8988T (cell line): ENCODE data around the gene KCNIP1.

Experiments used
- DNase-seq: peaks from one replicate; pipeline ENCODE4 v3.0.0; 2011

KCNIP1 gene

GRCh38 chr5:170503990-170504596, at the start of gene KCNIP1:
Gene KCNIP1, plus strand, starts transcription at chr5:170504020.
- no peak for DNase-seq

DNA sequence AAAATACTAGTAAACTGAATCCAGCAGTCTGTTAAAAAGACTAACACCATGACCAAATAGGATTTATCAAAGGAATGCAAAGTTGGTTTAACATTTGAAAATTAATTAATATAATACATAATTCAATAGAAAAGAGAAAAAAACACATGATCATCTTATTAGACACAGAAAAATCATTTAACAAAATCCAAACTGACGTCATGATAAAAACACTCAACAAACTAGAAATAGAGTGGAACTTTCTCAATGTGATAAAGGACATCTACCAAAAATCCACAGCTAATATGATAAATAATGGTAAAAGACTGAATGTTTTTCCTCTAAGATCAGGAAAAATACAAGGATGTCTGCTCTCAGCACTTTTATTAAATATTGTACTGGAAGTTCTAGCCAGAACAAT, 40.4 kb upstream of the KCNIP1 start:
- DNase-seq = no peak

DNA sequence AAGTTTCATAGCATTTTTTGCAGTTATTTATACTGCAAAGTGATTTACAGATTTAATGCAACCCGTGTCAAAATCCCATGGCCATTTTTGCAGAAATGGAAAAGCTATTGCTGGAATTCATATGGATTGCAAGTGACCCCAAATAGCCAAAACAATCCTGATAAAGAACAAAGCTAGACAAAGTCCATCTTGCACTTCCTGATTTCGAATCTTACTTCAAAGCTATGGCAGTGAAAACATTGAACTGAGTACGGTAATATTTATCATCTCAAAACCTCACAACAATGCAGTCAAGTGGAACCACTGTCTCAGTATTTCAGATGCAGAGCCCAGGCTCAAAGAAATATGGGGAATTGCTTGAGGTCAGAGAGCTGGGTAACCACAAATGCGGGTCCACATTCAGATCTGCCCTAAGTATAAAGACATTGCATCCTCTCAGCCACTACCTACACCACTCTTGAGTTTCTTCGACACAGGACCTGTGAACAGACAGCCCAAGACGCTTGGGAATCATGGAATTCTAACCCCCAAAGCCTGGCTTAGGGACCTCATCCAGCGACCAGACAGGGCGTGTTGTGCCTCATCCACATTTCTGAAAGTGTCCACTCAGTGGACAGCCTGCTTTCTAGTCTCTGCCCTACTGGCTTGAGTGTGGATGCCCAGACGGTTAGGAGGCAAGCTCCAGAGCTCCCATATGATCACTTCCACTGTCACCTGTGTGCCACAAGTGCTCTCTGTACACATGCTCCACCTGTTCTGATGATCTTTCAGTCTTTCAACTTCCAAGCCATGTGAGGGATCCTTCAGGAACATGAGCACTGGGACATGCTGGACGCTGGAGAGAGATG, 39.3 kb upstream of the KCNIP1 start:
- no peak for DNase-seq

DNA sequence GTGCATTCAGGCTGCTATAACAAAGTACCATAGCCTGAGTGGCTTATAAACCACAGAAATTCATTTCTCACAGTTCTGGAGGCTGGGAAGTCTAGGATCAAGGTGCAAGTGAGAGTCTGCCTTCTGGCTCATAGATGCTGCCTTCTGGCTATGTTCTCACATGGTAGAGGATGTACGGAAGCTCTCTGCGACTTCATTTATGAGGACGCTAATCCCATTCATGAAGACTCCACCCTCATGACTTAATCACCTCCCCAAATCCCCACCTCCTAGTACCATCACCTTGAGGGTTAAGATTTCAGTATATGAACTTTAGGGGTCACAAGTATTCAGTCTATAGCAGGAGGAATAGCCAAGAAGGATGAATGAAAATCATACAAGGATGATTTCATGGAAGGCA, 37.3 kb upstream of the KCNIP1 start:
- no peak for DNase-seq

DNA sequence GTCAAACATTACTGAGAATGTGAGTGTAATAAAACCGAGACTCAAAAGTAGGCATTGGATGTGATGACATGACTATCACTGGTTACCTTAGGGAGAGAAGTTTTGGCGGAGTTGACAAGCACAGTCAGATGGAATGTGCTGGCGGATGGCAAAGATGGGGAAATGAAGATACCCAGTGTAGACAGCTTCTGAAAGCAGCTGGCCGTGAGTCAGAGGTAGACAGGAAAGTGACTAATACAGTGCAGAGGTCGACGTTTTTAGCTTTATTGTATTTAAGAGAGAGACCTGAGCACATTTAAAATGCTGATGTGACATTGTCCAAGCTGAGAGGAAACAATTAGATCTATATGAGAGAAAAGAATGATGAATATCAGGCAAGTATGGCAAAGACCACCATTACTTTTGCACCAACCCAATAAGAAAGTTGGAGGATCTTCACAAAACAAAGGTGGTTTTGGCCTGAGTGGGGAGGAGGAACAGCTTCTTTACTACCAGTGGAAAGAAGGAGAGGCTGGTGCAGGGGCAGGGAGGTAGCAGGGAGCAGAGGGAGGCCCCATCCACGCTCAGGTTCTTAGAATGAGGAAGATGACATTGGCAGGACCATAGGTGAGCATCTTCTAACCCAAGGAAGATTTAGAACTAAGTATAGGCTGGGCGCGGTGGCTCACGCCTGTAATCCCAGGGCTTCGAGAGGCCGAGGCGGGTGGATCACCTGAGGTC, 36.7 kb upstream of the KCNIP1 start:
- DNase-seq = peak; percentile 46

- DNase-seq = no peak
These were observed 35.1 kb upstream of the KCNIP1 start for GRCh38 chr5:170468633-170469285.

- DNase-seq = no peak
These were observed 34.4 kb upstream of the KCNIP1 start for GRCh38 chr5:170469414-170469813.

GRCh38 chr5:170470275-170470674, 33.5 kb upstream of the KCNIP1 start:
- DNase-seq = no peak

DNA sequence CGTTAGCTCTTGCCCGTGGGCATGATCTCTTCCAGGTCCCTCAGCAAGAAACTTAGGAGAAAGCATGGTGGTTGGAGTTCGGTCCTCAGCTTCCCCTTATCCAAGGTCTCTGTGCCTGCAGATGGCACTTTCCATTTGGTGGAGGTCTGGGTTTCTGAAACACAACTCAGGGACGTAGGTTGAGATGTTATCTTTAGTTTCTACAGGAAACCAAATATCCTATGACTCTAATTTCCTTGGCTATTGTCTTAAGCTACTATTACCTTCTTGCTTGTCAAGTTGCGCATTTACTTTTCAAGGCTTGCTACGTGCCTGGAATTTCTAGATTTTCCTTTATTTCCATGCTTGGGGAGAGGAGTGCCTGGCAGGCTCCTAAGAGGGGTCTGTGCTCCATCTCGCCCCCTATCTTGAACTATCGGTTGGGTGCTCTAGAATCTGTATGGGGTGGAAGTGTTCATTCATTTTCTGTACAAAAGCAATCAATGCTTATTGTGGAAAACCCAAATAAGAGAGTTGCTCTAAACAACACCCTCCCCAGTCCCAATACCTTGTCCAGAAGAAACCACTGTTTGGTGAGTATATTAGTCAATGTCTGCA, 32.9 kb upstream of the KCNIP1 start:
- DNase-seq = no peak

DNA sequence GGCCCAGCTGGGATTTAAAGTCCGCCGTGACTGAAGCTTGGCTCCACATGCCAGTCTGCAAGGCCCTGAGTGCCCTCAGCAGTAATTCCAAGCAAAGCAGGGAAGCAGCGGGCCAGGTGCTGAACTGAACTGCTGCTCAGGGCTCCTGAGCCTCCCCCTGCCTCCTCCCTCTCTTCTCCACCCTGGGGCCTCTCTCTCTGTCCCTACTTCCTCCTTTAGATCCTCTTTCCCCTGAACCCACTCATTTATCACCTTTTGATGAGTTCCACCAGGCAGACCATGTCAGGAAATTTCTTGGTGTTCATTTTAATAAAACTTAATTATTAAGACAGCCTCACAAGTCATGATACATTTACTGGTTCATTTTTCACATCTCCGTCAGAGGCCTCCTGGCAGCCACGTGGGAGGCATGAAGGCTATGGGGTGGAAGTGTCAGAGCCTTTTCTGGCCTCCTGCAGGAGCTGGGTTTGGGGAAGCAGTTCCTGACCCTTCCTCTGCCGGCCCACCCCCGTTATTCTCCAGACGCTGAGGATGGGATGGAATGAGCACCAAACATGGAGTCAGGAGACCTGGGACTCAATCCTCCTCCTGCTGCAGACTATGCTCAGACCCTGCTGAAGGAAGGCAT, 32.2 kb upstream of the KCNIP1 start:
- no peak for DNase-seq

GRCh38 chr5:170473642-170474041, 30.2 kb upstream of the KCNIP1 start:
- no peak for DNase-seq

DNA sequence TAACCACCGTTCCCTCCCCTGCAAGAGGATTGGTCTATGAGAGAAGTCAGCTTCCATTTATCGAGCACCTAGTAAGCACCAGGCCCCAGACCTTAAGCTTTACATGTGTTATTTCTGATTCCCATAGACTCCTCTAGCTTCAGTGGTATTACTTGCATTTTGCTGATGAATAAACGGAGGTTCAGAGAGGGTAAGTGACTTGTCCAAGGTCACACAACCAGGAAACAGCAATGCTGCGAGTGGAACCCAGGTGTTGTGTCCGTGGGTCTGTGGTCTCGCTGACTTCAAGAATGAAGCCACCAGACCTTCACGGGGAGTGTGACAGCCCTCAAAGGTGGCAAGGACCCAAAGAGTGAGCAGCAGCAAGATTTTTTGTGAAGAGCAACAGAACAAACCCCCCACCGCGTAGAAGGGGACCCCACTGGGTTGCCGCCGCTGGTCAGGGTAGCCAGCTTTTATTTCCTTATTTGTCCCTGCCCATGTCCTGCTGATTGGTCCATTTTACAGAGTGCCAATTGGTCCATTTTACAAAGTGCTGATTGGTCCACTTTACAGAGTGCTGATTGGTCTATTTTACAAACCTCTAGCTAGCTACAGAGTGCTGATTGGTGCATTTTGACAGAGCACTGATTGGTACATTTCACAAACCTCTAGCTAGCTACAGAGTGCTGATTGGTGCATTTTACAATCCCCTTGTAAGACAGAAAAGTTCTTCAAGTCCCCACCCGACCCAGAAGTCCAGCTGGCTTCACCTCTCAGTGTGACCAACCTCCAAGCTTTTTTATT, 29.1 kb upstream of the KCNIP1 start:
- no peak for DNase-seq

DNA sequence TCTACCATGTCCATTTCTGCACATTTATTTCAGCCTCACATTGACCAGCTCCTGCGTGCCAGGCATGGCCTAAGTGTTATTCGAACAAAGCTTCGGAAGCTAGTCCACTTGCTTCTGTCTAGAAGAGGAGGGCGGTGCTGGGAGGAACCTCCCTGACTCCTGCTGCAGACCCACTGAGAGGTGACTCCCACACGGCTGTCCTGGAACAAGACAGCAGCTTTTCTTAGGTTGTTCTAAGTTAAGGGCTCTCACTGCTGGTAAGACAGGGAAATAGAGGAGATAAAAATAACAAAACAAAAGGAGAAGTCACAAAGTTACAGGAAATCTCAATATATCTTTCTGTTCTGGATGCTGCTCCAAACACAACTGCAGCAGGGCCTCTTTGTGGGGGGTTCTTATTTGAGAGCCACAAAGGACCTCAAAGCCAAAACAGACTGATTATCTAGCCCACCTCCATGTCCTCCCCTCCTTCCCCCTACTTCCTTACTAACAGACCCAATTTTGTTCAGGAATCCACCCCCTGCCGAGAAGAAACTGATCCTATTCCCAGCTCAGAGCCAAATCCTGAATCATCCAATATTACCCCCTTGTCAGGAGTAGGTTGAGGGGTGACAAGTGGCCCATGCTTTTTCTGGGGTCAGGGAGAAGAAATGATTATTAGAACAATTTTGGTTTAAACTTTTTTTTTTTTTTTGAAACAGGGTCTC, 28.4 kb upstream of the KCNIP1 start:
- DNase-seq = no peak

- DNase-seq = no peak
These were observed 27.1 kb upstream of the KCNIP1 start for GRCh38 chr5:170476704-170477103.

- no peak for DNase-seq
These were observed 25.9 kb upstream of the KCNIP1 start for GRCh38 chr5:170477906-170478305.

- no peak for DNase-seq
These were observed 25.5 kb upstream of the KCNIP1 start for GRCh38 chr5:170478306-170478705.

DNA sequence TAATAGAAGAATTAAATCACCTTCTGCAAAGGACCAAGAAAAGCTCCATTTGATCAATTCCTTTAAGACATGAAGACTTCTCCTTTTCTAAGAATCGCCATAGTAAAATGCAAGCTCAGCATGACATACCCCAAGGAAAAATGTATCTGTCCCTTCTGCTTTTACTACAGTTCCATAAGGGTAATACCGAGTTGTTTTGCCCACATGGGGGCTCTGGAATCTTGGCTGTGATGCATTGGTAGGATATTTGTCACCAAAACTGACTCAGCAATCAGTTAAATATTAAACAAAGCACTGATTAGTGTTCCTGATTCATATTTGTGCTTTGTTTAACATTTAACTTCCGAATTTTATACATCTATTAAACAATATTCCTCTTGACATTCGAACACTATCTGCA, 24.3 kb upstream of the KCNIP1 start:
- no peak for DNase-seq

DNA sequence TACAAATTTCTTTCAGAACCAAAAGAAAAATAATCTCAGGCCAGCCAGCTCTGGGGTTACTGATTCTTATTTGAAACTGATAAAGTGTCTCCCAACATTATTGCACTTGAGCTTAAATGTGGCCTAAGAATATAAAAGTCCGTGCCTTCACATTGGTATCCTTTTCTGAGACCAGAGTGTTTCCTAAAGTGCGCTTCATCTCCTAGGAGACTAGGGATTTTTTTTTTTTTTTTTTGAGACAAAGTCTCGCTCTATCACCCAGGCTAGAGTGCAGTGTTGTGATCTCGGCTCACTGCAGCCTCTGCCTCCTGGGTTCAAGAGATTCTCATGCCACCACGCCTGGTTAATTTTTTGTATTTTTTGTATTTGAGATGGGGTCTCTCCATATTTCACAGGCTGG, 23.6 kb upstream of the KCNIP1 start:
- no peak for DNase-seq

DNA sequence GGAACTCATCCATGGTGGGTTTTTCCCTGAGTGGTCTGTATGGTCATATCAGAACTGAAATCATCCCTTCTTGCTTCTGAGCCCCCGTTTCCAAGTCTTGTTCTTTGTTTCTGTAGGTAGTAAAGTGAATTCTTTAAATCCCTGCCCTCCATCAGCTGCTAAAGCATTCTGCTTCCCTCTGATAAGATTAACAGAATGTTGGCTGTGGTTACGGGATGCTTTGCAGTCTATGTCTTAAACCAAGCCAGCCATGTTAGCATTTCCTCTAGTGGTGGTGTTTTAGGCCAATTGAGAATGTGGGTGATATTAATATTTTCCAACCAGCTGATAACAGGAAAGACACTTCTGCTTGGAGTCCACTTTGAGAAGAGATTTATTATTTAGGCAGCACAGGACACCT, 22.0 kb upstream of the KCNIP1 start:
- DNase-seq = no peak

- DNase-seq = no peak
These were observed 21.3 kb upstream of the KCNIP1 start for GRCh38 chr5:170482511-170482910.
